ENCODE results near the gene GPM6B. TPM values are rescaled to one million over a fixed set of nuclear protein-coding genes. Genes with fewer than 3 reads are reported as not detected.

The GPM6B gene
- 100 to 1,000 TPM in 2 of 8 experiments, 10 to 100 TPM in 4, 1 to 10 TPM in 2; 1.3 to 233 (median 65.1) TPM for total RNA-seq

GRCh38 chrX:13816643-13817627 lies at the start of gene GPM6B:
Gene GPM6B (minus strand): TSS chrX:13817093. CDS start chrX:13816904, 189 bp downstream.
- H3K4me3 ChIP-seq, result peak within 1 kb of the TSS; percentile 43 to 61 (median 49)
- 0 to 100% (median 0%) methylated on average over 1 to 6 of the region's 19 CpGs; no CpG with 5 or more reads in 3 of the 10 experiments for WGBS, 10 experiments
- peak within 1 kb of the TSS; percentile 85 to 94 for H3K27ac ChIP-seq
- peaks cover 7 to 20% of the 10 kb centered on the region in 2 donors for H3K4me1 ChIP-seq (replicated peaks in 1 of 2)
- peak in 5 of 8 experiments; percentile 90 to 94 (median 92) for ATAC-seq (replicated peaks in 6 of 8)
- in situ Hi-C loops (cut with MboI; ENCODE audit: low pct_unique_long_range_greater_than_20kb in 2 of 9, low sequenced_read_pairs in 9 of 9, unreplicated experiment in 9 of 9), result no loop called here

GRCh38 chrX:13864264-13864663 lies 47.4 kb upstream of the GPM6B start:
- Histone ChIP-seq H3K4me3 (no peak overlapping the region), H3K4me1 (replicated peaks in 1 of 2) (peaks cover 15 to 19% of the 10 kb centered on the region in 2 donors), H3K27ac (no peak overlapping the region)
- peak; percentile 18 to 96 (median 55) for ATAC-seq (replicated peaks in 6 of 8)
- 0 to 100% (median 75%) methylated on average over 1 to 3 of the region's 7 CpGs; no CpG with 5 or more reads in 5 of the 10 experiments for WGBS, 10 experiments
- in situ Hi-C loops (cut with MboI; ENCODE audit: low pct_unique_long_range_greater_than_20kb in 2 of 9, low sequenced_read_pairs in 9 of 9, unreplicated experiment in 9 of 9), result no loop called here

GRCh38 chrX:13863324-13863723 lies 46.4 kb upstream of the GPM6B start:
- 0 to 60% (median 0%) methylated on average over 1 to 3 of the region's 3 CpGs; no CpG with 5 or more reads in 7 of the 10 experiments for WGBS, 10 experiments
- no peak overlapping the region for H3K27ac ChIP-seq

GRCh38 chrX:13859724-13860123 lies 42.8 kb upstream of the GPM6B start:
- in situ Hi-C loops (cut with MboI; ENCODE audit: low pct_unique_long_range_greater_than_20kb in 2 of 9, low sequenced_read_pairs in 9 of 9, unreplicated experiment in 9 of 9), result no loop called here
- no peak overlapping the region for H3K27ac ChIP-seq
- 0 to 83% (median 67%) methylated on average over 1 of the region's 1 CpG; no CpG with 5 or more reads in 7 of the 10 experiments for WGBS, 10 experiments

More at GRCh38 chrX:13863324-13863723, 46.4 kb upstream of the GPM6B start:
- Histone ChIP-seq H3K4me1 (replicated peaks in 1 of 2) (peaks cover 15 to 19% of the 10 kb centered on the region in 2 donors), H3K4me3 (no peak overlapping the region)
- peak in 1 of 8 experiments; percentile 65 for ATAC-seq (replicated peaks in 6 of 8)
- in situ Hi-C loops (cut with MboI; ENCODE audit: low pct_unique_long_range_greater_than_20kb in 2 of 9, low sequenced_read_pairs in 9 of 9, unreplicated experiment in 9 of 9), result no loop called here

GRCh38 chrX:13857804-13858203 lies 40.9 kb upstream of the GPM6B start:
- Histone ChIP-seq H3K4me3 (no peak overlapping the region), H3K27ac (no peak overlapping the region), H3K4me1 (replicated peaks in 1 of 2) (peaks cover 6 to 9% of the 10 kb centered on the region in 2 donors)
- in situ Hi-C loops (cut with MboI; ENCODE audit: low pct_unique_long_range_greater_than_20kb in 2 of 9, low sequenced_read_pairs in 9 of 9, unreplicated experiment in 9 of 9), result no loop called here
- no peak for ATAC-seq (replicated peaks in 6 of 8)
- 80 to 100% (median 92%) methylated on average over 1 to 2 of the region's 2 CpGs; no CpG with 5 or more reads in 7 of the 10 experiments for WGBS, 10 experiments

More at GRCh38 chrX:13859724-13860123, 42.8 kb upstream of the GPM6B start:
- ATAC-seq (replicated peaks in 6 of 8), result peak in 4 of 8 experiments; percentile 17 to 65 (median 38)
- Histone ChIP-seq H3K4me3 (no peak overlapping the region), H3K4me1 (replicated peaks in 1 of 2) (peaks cover 17 to 19% of the 10 kb centered on the region in 2 donors)

- ATAC-seq (replicated peaks in 6 of 8), result no peak
- in situ Hi-C loops (cut with MboI; ENCODE audit: low pct_unique_long_range_greater_than_20kb in 2 of 9, low sequenced_read_pairs in 9 of 9, unreplicated experiment in 9 of 9), result no loop called here
- Histone ChIP-seq H3K27ac (no peak overlapping the region), H3K4me3 (no peak overlapping the region), H3K4me1 (replicated peaks in 1 of 2) (peaks cover 6 to 9% of the 10 kb centered on the region in 2 donors)
- 63 to 100% methylated on average over 1 of the region's 1 CpG; no CpG with 5 or more reads in 8 of the 10 experiments for WGBS, 10 experiments
Measured at GRCh38 chrX:13855689-13856450, 39.0 kb upstream of the GPM6B start.

GRCh38 chrX:13854003-13854402 lies 37.1 kb upstream of the GPM6B start:
- no peak for ATAC-seq (replicated peaks in 6 of 8)
- H3K27ac ChIP-seq, result no peak overlapping the region
- H3K4me1 ChIP-seq (replicated peaks in 1 of 2), result peaks cover 0 to 2% of the 10 kb centered on the region in 2 donors
- no peak overlapping the region for H3K4me3 ChIP-seq
- in situ Hi-C loops (cut with MboI; ENCODE audit: low pct_unique_long_range_greater_than_20kb in 2 of 9, low sequenced_read_pairs in 9 of 9, unreplicated experiment in 9 of 9), result no loop called here
- 20 to 100% methylated on average over 1 to 2 of the region's 2 CpGs; no CpG with 5 or more reads in 8 of the 10 experiments for WGBS, 10 experiments

GRCh38 chrX:13852001-13852695 lies 35.3 kb upstream of the GPM6B start:
- Histone ChIP-seq H3K4me3 (no peak overlapping the region), H3K4me1 (replicated peaks in 1 of 2) (peaks cover 2% of the 10 kb centered on the region in 2 donors), H3K27ac (no peak overlapping the region)
- peak in 1 of 8 experiments; percentile 21 for ATAC-seq (replicated peaks in 6 of 8)
- 7 to 100% (median 95%) methylated on average over 1 to 4 of the region's 4 CpGs; no CpG with 5 or more reads in 4 of the 10 experiments for WGBS, 10 experiments
- in situ Hi-C loops (cut with MboI; ENCODE audit: low pct_unique_long_range_greater_than_20kb in 2 of 9, low sequenced_read_pairs in 9 of 9, unreplicated experiment in 9 of 9), result no loop called here

- in situ Hi-C loops (cut with MboI; ENCODE audit: low pct_unique_long_range_greater_than_20kb in 2 of 9, low sequenced_read_pairs in 9 of 9, unreplicated experiment in 9 of 9), result no loop called here
- Histone ChIP-seq H3K27ac (no peak overlapping the region), H3K4me1 (replicated peaks in 1 of 2) (peaks cover 0 to 2% of the 10 kb centered on the region in 2 donors), H3K4me3 (no peak overlapping the region)
- no peak for ATAC-seq (replicated peaks in 6 of 8)
- 27 to 100% (median 92%) methylated on average over 1 to 5 of the region's 8 CpGs; no CpG with 5 or more reads in 3 of the 10 experiments for WGBS, 10 experiments
Measured at GRCh38 chrX:13845721-13846378, 29.0 kb upstream of the GPM6B start.

- Histone ChIP-seq H3K27ac (no peak overlapping the region), H3K4me1 (replicated peaks in 1 of 2) (peaks cover 16% of the 10 kb centered on the region in 2 donors), H3K4me3 (no peak overlapping the region)
- in situ Hi-C loops (cut with MboI; ENCODE audit: low pct_unique_long_range_greater_than_20kb in 2 of 9, low sequenced_read_pairs in 9 of 9, unreplicated experiment in 9 of 9), result no loop called here
- no peak for ATAC-seq (replicated peaks in 6 of 8)
- 20 to 100% (median 81%) methylated on average over 1 of the region's 1 CpG; no CpG with 5 or more reads in 4 of the 10 experiments for WGBS, 10 experiments
Measured at GRCh38 chrX:13843150-13843721, 26.3 kb upstream of the GPM6B start.

- in situ Hi-C loops (cut with MboI; ENCODE audit: low pct_unique_long_range_greater_than_20kb in 2 of 9, low sequenced_read_pairs in 9 of 9, unreplicated experiment in 9 of 9), result no loop called here
- H3K4me3 ChIP-seq, result no peak overlapping the region
- ATAC-seq (replicated peaks in 6 of 8), result no peak
- H3K27ac ChIP-seq, result no peak overlapping the region
- WGBS, 10 experiments, result 61 to 91% (median 80%) methylated on average over 1 to 4 of the region's 7 CpGs; no CpG with 5 or more reads in 7 of the 10 experiments
- H3K4me1 ChIP-seq (replicated peaks in 1 of 2), result peaks cover 33 to 38% of the 10 kb centered on the region in 2 donors
Measured at GRCh38 chrX:13840121-13840520, 23.2 kb upstream of the GPM6B start.
